Daoy (cell line): ENCODE measurements around the gene ARHGAP6. TPM values are rescaled to one million over a fixed set of nuclear protein-coding genes. Genes with fewer than 3 reads are reported as not detected.

ENCODE experiments used
- DNase-seq: peaks from one replicate; pipeline ENCODE4 v3.0.0-alpha.2; 2015; ENCODE audit warnings: low read depth
- total RNA-seq: library from RNA; depleted of rRNA; stranded (reverse); fragments of >200 nt; shearing (Covaris generic); gene quantifications from 2 replicates; pipeline ENCODE4 v1.2.3, GENCODE V29; 2014; rRNA removed

Gene ARHGAP6
- total RNA-seq = 0.36 TPM in 1 of 2 replicates, not detected in the other

- peak; percentile 16 for DNase-seq
Observed at GRCh38 chrX:11665168-11666111, at the start of gene ARHGAP6. TSS of gene ARHGAP6 (minus strand) at chrX:11665920. CDS start at chrX:11664828, 1,092 bp downstream.

GRCh38 chrX:11704725-11705495 is 39.2 kb upstream of the ARHGAP6 start:
- DNase-seq = peak; percentile 23

- no peak for DNase-seq
Observed at GRCh38 chrX:11703855-11704254, 38.1 kb upstream of the ARHGAP6 start.

GRCh38 chrX:11702965-11703631 is 37.4 kb upstream of the ARHGAP6 start:
- no peak for DNase-seq

GRCh38 chrX:11702420-11702819 is 36.7 kb upstream of the ARHGAP6 start:
- no peak for DNase-seq

GRCh38 chrX:11698702-11699101 is 33.0 kb upstream of the ARHGAP6 start:
- DNase-seq = no peak

- no peak for DNase-seq
Observed at GRCh38 chrX:11688201-11688600, 22.5 kb upstream of the ARHGAP6 start.

GRCh38 chrX:11687157-11687556 is 21.4 kb upstream of the ARHGAP6 start:
- DNase-seq = no peak

GRCh38 chrX:11683057-11683456 is 17.3 kb upstream of the ARHGAP6 start:
- no peak for DNase-seq

GRCh38 chrX:11678158-11678557 is 12.4 kb upstream of the ARHGAP6 start:
- DNase-seq = no peak

GRCh38 chrX:11672213-11672612 is 6.5 kb upstream of the ARHGAP6 start:
- no peak for DNase-seq

GRCh38 chrX:11670316-11670715 is 4.6 kb upstream of the ARHGAP6 start:
- DNase-seq = no peak

- peak; percentile 2 for DNase-seq
Observed at GRCh38 chrX:11666952-11667685, 1.4 kb upstream of the ARHGAP6 start.

GRCh38 chrX:11666164-11666563 is 444 bp upstream of the ARHGAP6 start:
- DNase-seq = peak; percentile 2

GRCh38 chrX:11664211-11665167 is 1.2 kb downstream of the ARHGAP6 start:
- peak; percentile 2 for DNase-seq

- DNase-seq = no peak
Observed at GRCh38 chrX:11663875-11664210, 1.9 kb downstream of the ARHGAP6 start.

GRCh38 chrX:11655282-11656015 is 10.3 kb downstream of the ARHGAP6 start:
- no peak for DNase-seq

- no peak for DNase-seq
Observed at GRCh38 chrX:11648705-11649519, 16.8 kb downstream of the ARHGAP6 start.

- DNase-seq = no peak
Observed at GRCh38 chrX:11647138-11647537, 18.6 kb downstream of the ARHGAP6 start.
